HCT116 (cell line): ENCODE measurements around the gene SIPA1L3. TPM values are rescaled to one million over a fixed set of nuclear protein-coding genes. Genes with fewer than 3 reads are reported as not detected.

Experiments
- ATAC-seq: fragments of 200-7000 bp; cut with Tn5 transposase; 2 replicates; pipeline ENCODE4 v1.9.1; 2020; ENCODE audit warnings: mild to moderate bottlenecking, moderate library complexity
- BruUV-seq: library from RNA; stranded (reverse); fragments of 400-500 nt; replicated peaks from 2 replicates; lab custom pipeline; 2021; lab: Mats Ljungman, UMichigan
- CTCF ChIA-PET: fragments of 300-600 bp; sonication (Branson Sonifier 250); formaldehyde crosslinking; loops from one replicate; lab custom pipeline; 2021; ENCODE audit warnings: antibody characterized with exemption; lab: Charles Lee
- POLR2A ChIA-PET: fragments of 300-600, 350-600 bp; sonication (Branson Sonifier 250); formaldehyde crosslinking; loops from one replicate; lab custom pipeline; 2021; ENCODE audit warnings: antibody characterized with exemption; lab: Charles Lee
- RAD21 ChIA-PET, 2 experiments: fragments of 300-600 bp; sonication (Branson Sonifier 250); formaldehyde crosslinking; loops; one replicate each; lab custom pipeline; 2023; ENCODE audit warnings: low total read pairs in 2 of 2; ENCODE audit not compliant: uncharacterized antibody in 2 of 2, unreplicated experiment in 2 of 2, low non-redundant PET in 1 of 2; lab: Charles Lee
- DNase-seq: peaks from one replicate; pipeline ENCODE4 v3.0.0-alpha.2; 2010; ENCODE audit warnings: low read depth, low spot score
- H2AFZ ChIP-seq: fragments of 200-600 bp; shearing (Covaris generic), sonication (generic); 2 replicates; pipeline ENCODE4 v1.6.1; 2017; ENCODE audit warnings: low read depth, mixed run types, mixed read lengths, antibody characterized with exemption, low read length; ENCODE audit not compliant: poor library complexity, severe bottlenecking
- H3K27ac ChIP-seq: 2 replicates; pipeline ENCODE4 v1.5.1; 2012; ENCODE audit warnings: low read depth, low read length
- H3K27me3 ChIP-seq: fragments of 200-600 bp; sonication (generic); 2 replicates; pipeline ENCODE4 v1.6.1; 2016; ENCODE audit warnings: mixed run types, low read length, mixed read lengths; ENCODE audit not compliant: insufficient read depth
- H3K36me3 ChIP-seq, 2 experiments: fragments of 200-500 bp in 1 of 2; fragments of 200-600 bp in 1 of 2; sonication (Bioruptor generic) in 1 of 2; sonication (generic) in 1 of 2; 2 replicates each; pipeline versions ENCODE4 v1.5.1 to v1.6.1; 2014 to 2016; ENCODE audit warnings: low read length in 2 of 2, inconsistent platforms in 1 of 2, mixed read lengths in 1 of 2, mixed run types in 1 of 2; ENCODE audit not compliant: insufficient read depth in 2 of 2, control insufficient read depth in 1 of 2
- H3K4me1 ChIP-seq, 2 experiments: fragments of 200-600 bp in 1 of 2; sonication (generic) in 1 of 2; 2 replicates each; pipeline versions ENCODE4 v1.5.1 to v1.6.1; 2012 to 2017; ENCODE audit warnings: low read length in 2 of 2, inconsistent platforms in 1 of 2, mild to moderate bottlenecking in 1 of 2, mixed read lengths in 1 of 2, mixed run types in 1 of 2, moderate library complexity in 1 of 2; ENCODE audit not compliant: insufficient read depth in 2 of 2, control insufficient read depth in 1 of 2
- H3K4me2 ChIP-seq: fragments of 200-600 bp; sonication (generic); 2 replicates; pipeline ENCODE4 v1.6.1; 2017; ENCODE audit warnings: mixed run types, low read length, mixed read lengths
- H3K4me3 ChIP-seq, 2 experiments: fragments of 200-600 bp in 1 of 2; sonication (generic) in 1 of 2; replicated peaks in 1 of 2; 2 replicates each; pipeline ENCODE4 v1.5.1; 2011 to 2016; ENCODE audit warnings: low read length in 2 of 2, control low read depth in 1 of 2, low read depth in 1 of 2, mild to moderate bottlenecking in 1 of 2, mixed read lengths in 1 of 2, mixed run types in 1 of 2
- H3K79me2 ChIP-seq: fragments of 200-600 bp; sonication (generic); 2 replicates; pipeline ENCODE4 v1.6.1; 2017; ENCODE audit warnings: mild to moderate bottlenecking, mixed run types, low read length, moderate library complexity, mixed read lengths; ENCODE audit not compliant: insufficient read depth
- H3K9ac ChIP-seq: fragments of 200-600 bp; sonication (generic); 2 replicates; pipeline ENCODE4 v1.6.1; 2016; ENCODE audit warnings: low read length, mixed read lengths
- H3K9me2 ChIP-seq: fragments of 200-600 bp; sonication (generic), shearing (Covaris generic); 2 replicates; pipeline ENCODE4 v1.6.1; 2017; ENCODE audit warnings: mixed run types, mild to moderate bottlenecking, moderate library complexity; ENCODE audit not compliant: insufficient read depth
- H3K9me3 ChIP-seq, 2 experiments: fragments of 200-500 bp in 1 of 2; fragments of 200-600 bp in 1 of 2; sonication (Bioruptor generic) in 1 of 2; sonication (generic) in 1 of 2; 2 replicates each; pipeline ENCODE4 v1.6.1; 2014 to 2017; ENCODE audit warnings: low read length in 2 of 2, mixed read lengths in 2 of 2, inconsistent platforms in 1 of 2, low read depth in 1 of 2, mild to moderate bottlenecking in 1 of 2, mixed run types in 1 of 2, moderate library complexity in 1 of 2; ENCODE audit not compliant: control insufficient read depth in 1 of 2, insufficient read depth in 1 of 2
- H4K20me1 ChIP-seq: fragments of 200-600 bp; sonication (generic), shearing (Covaris generic); 2 replicates; pipeline ENCODE4 v1.6.1; 2017; ENCODE audit warnings: mixed run types, mild to moderate bottlenecking, moderate library complexity; ENCODE audit not compliant: insufficient read depth
- ATF3 ChIP-seq: IDR thresholded peaks from 2 replicates; pipeline ENCODE4 v1.6.1; 2012
- CBX3 ChIP-seq: IDR thresholded peaks from 2 replicates; pipeline ENCODE4 v1.6.1; 2012; ENCODE audit warnings: low read depth
- CEBPB ChIP-seq: IDR thresholded peaks from 2 replicates; pipeline ENCODE4 v1.6.1; 2012; ENCODE audit warnings: low read depth
- EGR1 ChIP-seq: IDR thresholded peaks from 2 replicates; pipeline ENCODE4 v1.6.1; 2012; ENCODE audit warnings: low read depth
- ELF1 ChIP-seq: IDR thresholded peaks from 2 replicates; pipeline ENCODE4 v1.6.1; 2012; ENCODE audit warnings: low read depth, borderline replicate concordance
- EZH2 ChIP-seq: fragments of 200-600 bp; sonication (generic); IDR thresholded peaks from 2 replicates; pipeline ENCODE4 v1.6.1; 2017; ENCODE audit warnings: antibody characterized with exemption, mixed run types
- EZH2phosphoT487 ChIP-seq: fragments of 200-600 bp; IDR thresholded peaks from 2 replicates; pipeline ENCODE4 v1.6.1; 2018; ENCODE audit warnings: antibody characterized with exemption, borderline replicate concordance
- JUND ChIP-seq: IDR thresholded peaks from 2 replicates; pipeline ENCODE4 v1.6.1; 2012
- POLR2A ChIP-seq: IDR thresholded peaks from 2 replicates; pipeline ENCODE4 v1.7.0; 2011; ENCODE audit warnings: borderline replicate concordance; ENCODE audit not compliant: insufficient read depth, insufficient read length; ENCODE audit errors: extremely low read depth
- RAD21 ChIP-seq: IDR thresholded peaks from 2 replicates; pipeline ENCODE4 v1.6.1; 2012; ENCODE audit warnings: low read depth, mild to moderate bottlenecking
- REST ChIP-seq: IDR thresholded peaks from 2 replicates; pipeline ENCODE4 v1.6.1; 2012; ENCODE audit warnings: low read depth
- SIN3A ChIP-seq: IDR thresholded peaks from 2 replicates; pipeline ENCODE4 v1.6.1; 2012; ENCODE audit warnings: low read depth
- SP1 ChIP-seq: IDR thresholded peaks from 2 replicates; pipeline ENCODE4 v1.6.1; 2012; ENCODE audit warnings: low read depth
- SRF ChIP-seq: IDR thresholded peaks from 2 replicates; pipeline ENCODE4 v1.6.1; 2012; ENCODE audit warnings: low read depth
- YY1 ChIP-seq: IDR thresholded peaks from 2 replicates; pipeline ENCODE4 v1.6.1; 2011; ENCODE audit warnings: low read length, low read depth, moderate library complexity, mild to moderate bottlenecking; ENCODE audit not compliant: insufficient replicate concordance; ENCODE audit errors: extremely low read depth
- ZBTB33 ChIP-seq: IDR thresholded peaks from 2 replicates; pipeline ENCODE4 v1.6.1; 2011; ENCODE audit warnings: mild to moderate bottlenecking, low read length, moderate library complexity; ENCODE audit not compliant: insufficient replicate concordance; ENCODE audit errors: extremely low read depth
- ZFX ChIP-seq: fragments of 450-650 bp; IDR thresholded peaks from 2 replicates; pipeline ENCODE4 v1.6.1; 2017
- intact Hi-C: fragments of 100-400 bp; cut with micrococcal nuclease; formaldehyde crosslinking; loops from 2 replicates; pipeline ENCODE4 v1.10.0; 2022
- total RNA-seq: library from RNA; stranded (reverse); gene quantifications from one replicate; pipeline ENCODE4 v1.2.1, GENCODE V29; 2021; ENCODE audit not compliant: unreplicated experiment
- TF ChIP-seq, protein P1 (sequence below): IDR thresholded peaks from 2 replicates; pipeline ENCODE4 v1.6.1; 2012

SIPA1L3 gene
- total RNA-seq, 1 experiment from 2014 or later, result 41.8 TPM

DNA sequence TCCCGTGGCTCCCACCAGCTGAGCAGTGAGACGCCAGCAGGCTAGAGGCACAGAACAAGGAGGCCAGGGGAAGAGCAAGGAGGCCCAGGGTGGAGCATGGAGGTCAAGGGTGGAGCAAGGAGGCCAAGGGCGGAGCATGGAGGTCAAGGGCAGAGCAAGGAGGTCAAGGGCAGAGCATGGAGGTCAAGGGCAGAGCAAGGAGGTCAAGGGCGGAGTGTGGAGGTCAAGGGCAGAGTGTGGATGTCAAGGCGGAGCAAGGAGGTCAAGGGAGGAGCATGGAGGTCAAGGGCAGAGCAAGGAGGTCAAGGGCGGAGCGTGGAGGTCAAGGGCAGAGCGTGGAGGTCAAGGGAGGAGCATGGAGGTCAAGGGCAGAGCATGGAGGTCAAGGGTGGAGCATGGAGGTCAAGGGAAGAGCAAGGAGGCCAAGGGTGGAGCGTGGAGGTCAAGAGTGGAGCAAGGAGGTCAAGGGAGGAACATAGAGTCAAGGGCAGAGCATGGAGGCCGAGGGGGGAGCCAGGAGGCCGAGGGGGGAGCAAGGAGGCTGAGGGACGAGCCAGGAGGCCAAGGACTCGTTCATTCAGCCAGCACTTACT is 289.3 kb downstream of the SIPA1L3 start (continued):
- no peak for TF ChIP-seq CBX3
- no peak for TF ChIP-seq REST
- TF ChIP-seq ATF3, result no peak
- no peak for TF ChIP-seq ELF1
- no peak for TF ChIP-seq EZH2
- TF ChIP-seq EGR1, result no peak
- TF ChIP-seq SIN3A, result no peak

GRCh38 chr19:38196948-38197656 is 290.1 kb downstream of the SIPA1L3 start:
- RAD21 ChIA-PET, result no interaction called here
- no peak overlapping the region for H3K4me2 ChIP-seq
- no peak overlapping the region for H3K9ac ChIP-seq
- no peaks in the 10 kb centered on the region; a peak in 1 of 4 replicates for H3K4me1 ChIP-seq
- TF ChIP-seq RAD21, result no peak
- no peak for TF ChIP-seq ELF1
- no peak for TF ChIP-seq EZH2phosphoT487
- no peak for TF ChIP-seq ZBTB33
- TF ChIP-seq SP1, result no peak
- no peak for TF ChIP-seq EGR1
- TF ChIP-seq YY1, result no peak
- TF ChIP-seq, protein P1, sequence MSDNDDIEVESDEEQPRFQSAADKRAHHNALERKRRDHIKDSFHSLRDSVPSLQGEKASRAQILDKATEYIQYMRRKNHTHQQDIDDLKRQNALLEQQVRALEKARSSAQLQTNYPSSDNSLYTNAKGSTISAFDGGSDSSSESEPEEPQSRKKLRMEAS, result no peak
- TF ChIP-seq SRF, result no peak
- TF ChIP-seq CEBPB, result no peak
- TF ChIP-seq POLR2A, result no peak
- TF ChIP-seq ZFX, result no peak
- TF ChIP-seq JUND, result no peak
- H3K27me3 ChIP-seq, result no peaks in the 10 kb centered on the region
- POLR2A ChIA-PET, result no interaction called here
- no peak for ATAC-seq
- H3K27ac ChIP-seq, result no peak overlapping the region
- H2AFZ ChIP-seq, result no peak overlapping the region
- no peaks in the 10 kb centered on the region for H3K79me2 ChIP-seq
- H3K4me3 ChIP-seq, result no peak overlapping the region
- H3K9me3 ChIP-seq, result no peaks in the 10 kb centered on the region
- intact Hi-C loops, result no loop called here
- no peaks in the 10 kb centered on the region for H4K20me1 ChIP-seq
- CTCF ChIA-PET, result no interaction called here
- no peak for DNase-seq
- H3K9me2 ChIP-seq, result no peaks in the 10 kb centered on the region
- no TSS peak for BruUV-seq
- H3K36me3 ChIP-seq, result peaks cover 0 to 2% of the 10 kb centered on the region in 2 experiments; a peak in 1 of 4 replicates
